Stimulated activated CD4-positive, alpha-beta T cell treated with anti-CD3 and anti-CD28 coated beads, Interleukin-15, amount 100 ng/mL, for 48 hours (primary cell): ENCODE measurements around the gene CTNNBL1.
A peak's percentile ranks its signal among the peaks of the same experiment; 100 is the strongest.

ENCODE experiments used
- DNase-seq, 2 donors: peaks; one replicate each; pipeline ENCODE4 v3.0.0-alpha.2; 2020; ENCODE audit warnings: low read depth in 2 of 2

Gene CTNNBL1

GRCh38 chr20:37737826-37738420 is 44.1 kb downstream of the CTNNBL1 start:
- DNase-seq = no peak

GRCh38 chr20:37741055-37741454 is 47.2 kb downstream of the CTNNBL1 start:
- no peak for DNase-seq

- DNase-seq = no peak
These were observed 47.7 kb downstream of the CTNNBL1 start for GRCh38 chr20:37741570-37741969.

GRCh38 chr20:37742131-37742530 is 48.3 kb downstream of the CTNNBL1 start:
- no peak for DNase-seq

- no peak for DNase-seq
These were observed 50.5 kb downstream of the CTNNBL1 start for GRCh38 chr20:37744347-37744746.

- DNase-seq = peak in 1 of 2 donors; percentile 10
These were observed 51.7 kb downstream of the CTNNBL1 start for GRCh38 chr20:37745553-37745952.

GRCh38 chr20:37748015-37748414 is 54.2 kb downstream of the CTNNBL1 start:
- DNase-seq = no peak

- no peak for DNase-seq
These were observed 55.4 kb downstream of the CTNNBL1 start for GRCh38 chr20:37749218-37749617.

- no peak for DNase-seq
These were observed 56.0 kb downstream of the CTNNBL1 start for GRCh38 chr20:37749620-37750403.

- no peak for DNase-seq
These were observed 61.8 kb downstream of the CTNNBL1 start for GRCh38 chr20:37755665-37756064.

- DNase-seq = no peak
These were observed 62.4 kb downstream of the CTNNBL1 start for GRCh38 chr20:37756234-37756633.

GRCh38 chr20:37757550-37757949 is 63.7 kb downstream of the CTNNBL1 start:
- DNase-seq = no peak

- no peak for DNase-seq
These were observed 64.5 kb downstream of the CTNNBL1 start for GRCh38 chr20:37758332-37758731.

GRCh38 chr20:37759052-37759553 is 65.3 kb downstream of the CTNNBL1 start:
- DNase-seq = no peak

- no peak for DNase-seq
These were observed 66.0 kb downstream of the CTNNBL1 start for GRCh38 chr20:37759761-37760209.

GRCh38 chr20:37760322-37760721 is 66.5 kb downstream of the CTNNBL1 start:
- no peak for DNase-seq

GRCh38 chr20:37762716-37763485 is 69.1 kb downstream of the CTNNBL1 start:
- DNase-seq = no peak

GRCh38 chr20:37764333-37764935 is 70.6 kb downstream of the CTNNBL1 start:
- no peak for DNase-seq

- no peak for DNase-seq
These were observed 77.1 kb downstream of the CTNNBL1 start for GRCh38 chr20:37770908-37771307.

- no peak for DNase-seq
These were observed 79.5 kb downstream of the CTNNBL1 start for GRCh38 chr20:37773291-37773826.

GRCh38 chr20:37774156-37774555 is 80.3 kb downstream of the CTNNBL1 start:
- no peak for DNase-seq

- no peak for DNase-seq
These were observed 81.4 kb downstream of the CTNNBL1 start for GRCh38 chr20:37775200-37775599.
